Endothelial cell of umbilical vein (primary cell): ENCODE results near the gene ACTR8. TPM values are rescaled to one million over a fixed set of nuclear protein-coding genes. Genes with fewer than 3 reads are reported as not detected.

ENCODE experiments used
- BruUV-seq: library from RNA; stranded (reverse); fragments of 400-500 nt; replicated peaks from 2 replicates; lab custom pipeline; 2021; lab: Mats Ljungman, UMichigan
- CTCF ChIA-PET: fragments of 300-600, 350-600 bp; sonication (Branson Sonifier 250); formaldehyde crosslinking; loops from one replicate; lab custom pipeline; 2021; ENCODE audit warnings: antibody characterized with exemption, inconsistent platforms; lab: Charles Lee
- POLR2A ChIA-PET: fragments of 300-600, 350-600 bp; sonication (Branson Sonifier 250); formaldehyde crosslinking; loops from one replicate; lab custom pipeline; 2021; ENCODE audit warnings: antibody characterized with exemption, inconsistent platforms; lab: Charles Lee
- DNase-seq: peaks from one replicate; pipeline ENCODE4 v3.0.0-alpha.2; 2011; ENCODE audit warnings: low read depth, low spot score
- FAIRE-seq: peaks from 2 replicates; lab custom pipeline; 2011; peaks lifted over from hg19 to GRCh38; lab: Jason Lieb, UNC
- H2AFZ ChIP-seq: 2 replicates; pipeline ENCODE4 v1.6.0; 2012; ENCODE audit warnings: low read depth, low read length, control low read depth, inconsistent platforms
- H3K27ac ChIP-seq: 2 replicates; pipeline ENCODE4 v1.5.1; 2011; ENCODE audit warnings: low read depth, mild to moderate bottlenecking, control low read depth, low read length, moderate library complexity; ENCODE audit not compliant: insufficient read depth
- H3K27me3 ChIP-seq, 2 experiments: 2 replicates each; pipeline versions ENCODE4 v1.6.0 to v1.6.1; 2011; ENCODE audit warnings: low read length in 2 of 2, mixed read lengths in 1 of 2; ENCODE audit not compliant: control insufficient read depth in 2 of 2, insufficient read depth in 2 of 2
- H3K36me3 ChIP-seq, 2 experiments: 2 replicates in 1 of 2; 3 replicates in 1 of 2; pipeline ENCODE4 v1.5.1; 2011; ENCODE audit warnings: low read length in 2 of 2, mild to moderate bottlenecking in 1 of 2, moderate library complexity in 1 of 2; ENCODE audit not compliant: control insufficient read depth in 2 of 2, insufficient read depth in 2 of 2; ENCODE audit errors: extremely low read depth in 1 of 2
- H3K4me1 ChIP-seq: 3 replicates; pipeline ENCODE4 v1.5.1; 2011; ENCODE audit warnings: mild to moderate bottlenecking, low read length; ENCODE audit not compliant: control insufficient read depth, insufficient read depth; ENCODE audit errors: extremely low read depth
- H3K4me2 ChIP-seq: 2 replicates; pipeline ENCODE4 v1.6.1; 2011; ENCODE audit warnings: low read length, control low read depth, mixed read lengths; ENCODE audit not compliant: insufficient read depth
- H3K4me3 ChIP-seq, 3 experiments: fragments of 200-600 bp in 1 of 3; sonication (generic), shearing (Covaris generic) in 1 of 3; replicated peaks in 1 of 3; 2 replicates each; pipeline ENCODE4 v1.5.1; 2011 to 2016; ENCODE audit warnings: control low read depth in 3 of 3, low read length in 3 of 3, mild to moderate bottlenecking in 2 of 3, inconsistent platforms in 1 of 3, low read depth in 1 of 3, moderate library complexity in 1 of 3; ENCODE audit not compliant: insufficient read depth in 1 of 3
- H3K79me2 ChIP-seq: 2 replicates; pipeline ENCODE4 v1.6.0; 2012; ENCODE audit warnings: low read length, inconsistent platforms; ENCODE audit not compliant: control insufficient read depth, insufficient read depth
- H3K9ac ChIP-seq: replicated peaks from 2 replicates; pipeline ENCODE3; 2011; ENCODE audit warnings: low read length, control low read depth; ENCODE audit not compliant: insufficient read depth; ENCODE audit errors: extremely low read depth
- H3K9me1 ChIP-seq: replicated peaks from 3 replicates; pipeline ENCODE4 v1.6.0; 2011; ENCODE audit warnings: mild to moderate bottlenecking, low read length; ENCODE audit not compliant: control insufficient read depth, insufficient read depth; ENCODE audit errors: extremely low read depth
- H3K9me3 ChIP-seq: replicated peaks from 2 replicates; pipeline ENCODE4 v1.5.1; 2012; ENCODE audit warnings: low read length, inconsistent platforms; ENCODE audit not compliant: control insufficient read depth, insufficient read depth
- H4K20me1 ChIP-seq: replicated peaks from 2 replicates; pipeline ENCODE3; 2011; ENCODE audit warnings: mild to moderate bottlenecking, low read length; ENCODE audit not compliant: control insufficient read depth, insufficient read depth; ENCODE audit errors: extremely low read depth
- EZH2 ChIP-seq: IDR thresholded peaks from 2 replicates; pipeline ENCODE4 v1.6.1; 2012; ENCODE audit warnings: borderline replicate concordance, low read depth, mild to moderate bottlenecking, moderate library complexity, low read length, inconsistent platforms; ENCODE audit not compliant: severe bottlenecking
- FOS ChIP-seq: IDR thresholded peaks from 2 replicates; pipeline ENCODE4 v1.6.1; 2011; ENCODE audit warnings: mild to moderate bottlenecking, low read length, moderate library complexity, borderline replicate concordance; ENCODE audit not compliant: insufficient read depth
- GATA2 ChIP-seq: IDR thresholded peaks from 2 replicates; pipeline ENCODE4 v1.7.0; 2011; ENCODE audit warnings: low read depth, mild to moderate bottlenecking, moderate library complexity, mixed read lengths, low read length; ENCODE audit not compliant: insufficient read length, insufficient read depth
- JUN ChIP-seq: IDR thresholded peaks from 2 replicates; pipeline ENCODE4 v1.6.1; 2011; ENCODE audit warnings: borderline replicate concordance, low read depth; ENCODE audit not compliant: insufficient read length, insufficient read depth
- MYC ChIP-seq: IDR thresholded peaks from one replicate; pipeline ENCODE4 v1.6.1; 2011; ENCODE audit warnings: mild to moderate bottlenecking, low read depth, low read length
- POLR2A ChIP-seq: IDR thresholded peaks from 2 replicates; pipeline ENCODE4 v1.6.1; 2012; ENCODE audit warnings: low read depth, mild to moderate bottlenecking, control low read depth, low read length
- POLR2AphosphoS5 ChIP-seq: IDR thresholded peaks from 2 replicates; pipeline ENCODE4 v1.6.1; 2012; ENCODE audit warnings: low read depth, mild to moderate bottlenecking, control low read depth, low read length, moderate library complexity; ENCODE audit not compliant: insufficient read depth
- dilution Hi-C: fragments of 300-500 bp; cut with MboI; formaldehyde crosslinking; loops from one replicate; pipeline ENCODE4 v1.15.0; 2019; ENCODE audit warnings: low sequenced_read_pairs; ENCODE audit not compliant: extremely low pct_ligation_motif_present
- intact Hi-C: fragments of 100-400 bp; cut with micrococcal nuclease; formaldehyde crosslinking; loops from one replicate; pipeline ENCODE4 v1.10.0; 2022
- polyA plus RNA-seq, 4 experiments: library from polyadenylated mRNA; depleted of rRNA in 3 of 4; stranded (reverse) in 3 of 4; unstranded in 1 of 4; fragments of >200 nt; gene quantifications; 2 replicates each; pipeline versions ENCODE4 v1.2.1 to v1.2.3, GENCODE V29; 2011 to 2012; ENCODE audit warnings: missing spikeins in 1 of 4
- total RNA-seq: library from RNA; stranded (reverse); gene quantifications from 2 replicates; pipeline ENCODE4 v1.2.3, GENCODE V29; 2021
- TF ChIP-seq, protein P1 (sequence below), 2 donors: IDR thresholded peaks; 1 replicate in 1 of 2; 2 replicates in 1 of 2; pipeline ENCODE4 v1.5.1; 2011; ENCODE audit warnings: low read length in 2 of 2, mild to moderate bottlenecking in 2 of 2, moderate library complexity in 2 of 2, control low read depth in 1 of 2, inconsistent platforms in 1 of 2, low read depth in 1 of 2; ENCODE audit not compliant: insufficient read depth in 1 of 2; ENCODE audit errors: extremely low read depth in 1 of 2
- TF ChIP-seq, protein P2 (sequence below): IDR thresholded peaks from 2 replicates; pipeline ENCODE4 v1.6.1; 2011; ENCODE audit not compliant: insufficient read depth, insufficient read length

Gene ACTR8
- total and polyA plus RNA-seq, 2 donors (not counting 3 experiments of a cell fraction or from before 2014, with no cell fraction given): 14.4 to 42.0 TPM

DNA sequence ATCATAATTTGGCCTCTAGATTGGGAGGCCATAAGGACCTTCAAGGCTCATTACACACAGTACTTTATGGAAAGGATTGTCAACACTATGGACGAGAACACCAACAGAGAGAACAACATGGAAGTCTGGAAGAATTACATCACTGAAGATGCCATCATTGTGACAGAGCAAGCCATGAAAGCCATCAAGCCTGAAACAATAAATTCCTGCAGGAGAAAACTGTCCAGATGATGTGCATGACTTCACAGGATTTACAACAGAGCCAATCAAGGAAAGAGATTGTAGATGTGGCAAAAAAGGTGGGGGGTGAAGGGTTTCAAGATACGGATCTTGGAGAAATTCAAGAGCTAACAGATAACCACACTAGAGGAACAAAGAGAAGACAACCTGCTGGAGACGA, 19.7 kb downstream of the ACTR8 start:
- POLR2A ChIA-PET: no interaction called here
- no peaks in the 10 kb centered on the region for H3K4me1 ChIP-seq
- H3K9me3 ChIP-seq: no peaks in the 10 kb centered on the region
- H3K4me2 ChIP-seq: no peak overlapping the region
- H3K9me1 ChIP-seq: no peaks in the 10 kb centered on the region
- dilution Hi-C loops: no loop called here
- intact Hi-C loops: no loop called here
- peaks cover 8 to 12% of the 10 kb centered on the region in 2 experiments for H3K36me3 ChIP-seq
- H2AFZ ChIP-seq: no peak overlapping the region
- FAIRE-seq (no peak), DNase-seq (no peak)
- no peaks in the 10 kb centered on the region for H3K27me3 ChIP-seq
- BruUV-seq: no TSS peak
- TF ChIP-seq POLR2AphosphoS5 (no peak), MYC (no peak), GATA2 (no peak), EZH2 (no peak), JUN (no peak), FOS (no peak), POLR2A (no peak)
- TF ChIP-seq, protein P1, sequence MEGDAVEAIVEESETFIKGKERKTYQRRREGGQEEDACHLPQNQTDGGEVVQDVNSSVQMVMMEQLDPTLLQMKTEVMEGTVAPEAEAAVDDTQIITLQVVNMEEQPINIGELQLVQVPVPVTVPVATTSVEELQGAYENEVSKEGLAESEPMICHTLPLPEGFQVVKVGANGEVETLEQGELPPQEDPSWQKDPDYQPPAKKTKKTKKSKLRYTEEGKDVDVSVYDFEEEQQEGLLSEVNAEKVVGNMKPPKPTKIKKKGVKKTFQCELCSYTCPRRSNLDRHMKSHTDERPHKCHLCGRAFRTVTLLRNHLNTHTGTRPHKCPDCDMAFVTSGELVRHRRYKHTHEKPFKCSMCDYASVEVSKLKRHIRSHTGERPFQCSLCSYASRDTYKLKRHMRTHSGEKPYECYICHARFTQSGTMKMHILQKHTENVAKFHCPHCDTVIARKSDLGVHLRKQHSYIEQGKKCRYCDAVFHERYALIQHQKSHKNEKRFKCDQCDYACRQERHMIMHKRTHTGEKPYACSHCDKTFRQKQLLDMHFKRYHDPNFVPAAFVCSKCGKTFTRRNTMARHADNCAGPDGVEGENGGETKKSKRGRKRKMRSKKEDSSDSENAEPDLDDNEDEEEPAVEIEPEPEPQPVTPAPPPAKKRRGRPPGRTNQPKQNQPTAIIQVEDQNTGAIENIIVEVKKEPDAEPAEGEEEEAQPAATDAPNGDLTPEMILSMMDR (IDR thresholded peaks at IDR 0.05; ENCODE audit: extremely low read depth in 1 of 2, insufficient read depth in 1 of 2, low read depth in 1 of 2, low read length in 2 of 2): no peak
- TF ChIP-seq, protein P2, sequence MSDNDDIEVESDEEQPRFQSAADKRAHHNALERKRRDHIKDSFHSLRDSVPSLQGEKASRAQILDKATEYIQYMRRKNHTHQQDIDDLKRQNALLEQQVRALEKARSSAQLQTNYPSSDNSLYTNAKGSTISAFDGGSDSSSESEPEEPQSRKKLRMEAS: no peak
- no peak overlapping the region for H3K27ac ChIP-seq
- H3K4me3 ChIP-seq: no peak overlapping the region
- H3K9ac ChIP-seq: no peak overlapping the region
- CTCF ChIA-PET: no interaction called here
- no peaks in the 10 kb centered on the region for H4K20me1 ChIP-seq
- H3K79me2 ChIP-seq: no peaks in the 10 kb centered on the region
